Measurements from ENCODE around the gene PIP5K1B.

Gene PIP5K1B

DNA sequence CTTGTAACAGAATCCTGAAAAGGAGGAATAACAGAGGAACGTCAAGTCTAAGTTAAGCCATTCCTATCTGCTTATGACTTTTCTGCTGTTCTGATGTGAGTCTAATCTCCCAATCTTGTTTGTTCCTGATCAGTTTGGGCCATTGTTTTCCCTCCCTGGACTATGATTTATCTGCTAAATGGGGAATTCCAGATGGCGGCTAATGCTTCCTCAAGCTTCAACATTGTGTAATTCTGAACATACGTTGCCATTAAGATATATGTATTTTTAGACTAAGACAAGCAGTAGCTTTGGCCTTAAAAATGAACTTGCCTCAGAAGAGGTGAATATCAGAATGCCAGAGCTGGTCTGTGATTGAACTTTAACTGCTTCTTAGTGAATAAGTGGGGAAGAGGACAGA is 166.2 kb downstream of the PIP5K1B start:
- no peak for DNase-seq

DNA sequence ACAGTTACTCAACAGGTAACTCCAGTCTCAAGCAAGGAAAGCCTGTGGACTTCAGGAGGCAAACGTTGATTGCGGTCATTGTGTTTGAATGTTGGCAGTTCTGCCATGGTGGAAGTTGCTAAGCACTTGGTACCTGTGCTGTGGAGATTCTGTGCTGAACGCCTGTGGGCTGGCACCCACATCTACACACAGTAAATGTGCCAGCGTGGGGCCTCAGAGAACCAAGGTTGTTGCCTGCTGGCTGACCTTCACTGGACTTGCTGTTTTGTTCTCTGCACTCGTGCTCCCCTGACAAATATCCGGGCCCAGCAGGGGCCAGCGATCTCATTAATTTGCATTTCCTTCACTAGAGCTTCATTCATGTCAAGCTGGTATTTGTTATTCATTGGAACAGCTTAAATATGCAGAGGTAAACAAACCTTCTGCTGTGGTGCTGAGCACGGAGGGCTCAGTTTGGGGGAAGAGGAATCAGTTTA is 167.0 kb downstream of the PIP5K1B start:
- peak; percentile 30 for DNase-seq

DNA sequence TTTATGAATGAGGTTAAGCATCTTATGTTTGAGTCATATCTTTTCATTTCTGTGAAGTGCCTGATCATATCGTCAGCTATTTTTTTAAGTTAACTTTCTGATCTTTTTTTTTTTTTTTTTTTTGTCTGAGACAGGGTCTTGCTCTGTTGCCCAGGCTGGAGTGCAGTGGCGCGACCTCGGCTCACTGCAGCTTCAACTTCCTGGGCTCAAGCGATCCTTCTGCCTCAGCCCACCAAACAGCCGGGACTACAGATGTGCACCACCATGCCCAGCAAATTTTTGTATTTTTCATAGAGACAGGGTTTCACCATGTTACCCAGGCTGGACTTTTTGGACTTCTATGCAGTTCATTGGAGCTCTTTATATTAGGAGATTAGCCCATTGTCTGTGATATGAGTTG is 168.1 kb downstream of the PIP5K1B start:
- no peak for DNase-seq

DNA sequence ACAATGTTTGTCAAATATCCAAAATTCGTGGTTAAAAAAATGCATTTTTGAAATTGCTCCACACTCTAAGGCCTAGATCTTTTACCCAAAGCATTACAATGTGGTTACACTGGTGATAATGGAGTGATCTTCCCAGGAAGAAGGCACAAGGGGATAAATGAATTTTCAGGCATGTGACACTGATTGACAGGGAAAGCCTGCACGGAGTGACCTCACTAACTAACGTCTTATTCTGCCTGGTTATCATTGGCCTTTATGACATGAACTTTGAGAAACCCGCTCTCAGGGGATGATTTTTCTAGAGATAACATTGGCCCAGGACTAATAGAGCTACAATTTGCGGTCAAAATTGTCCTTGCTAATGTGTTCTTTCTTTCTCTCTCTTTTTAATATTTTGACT is 171.2 kb downstream of the PIP5K1B start:
- DNase-seq: no peak

DNA sequence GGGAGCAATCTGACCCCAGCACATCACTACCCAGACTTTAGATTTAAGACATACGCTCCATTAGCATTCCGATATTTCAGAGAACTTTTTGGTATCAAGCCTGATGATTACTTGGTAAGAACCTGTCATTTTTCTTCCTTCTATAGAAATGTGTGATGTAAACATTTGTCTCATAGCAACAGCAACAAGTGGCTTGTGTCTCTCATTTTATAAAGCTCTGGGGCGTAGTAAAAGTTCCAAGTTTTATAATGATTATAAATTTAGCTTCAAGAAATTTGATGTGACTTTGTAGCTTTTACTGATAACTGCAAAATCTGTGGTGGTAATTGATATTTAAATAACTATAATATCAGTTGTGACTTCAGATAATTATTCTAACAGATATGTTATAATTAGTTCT is 171.6 kb downstream of the PIP5K1B start:
- no peak for DNase-seq

DNA sequence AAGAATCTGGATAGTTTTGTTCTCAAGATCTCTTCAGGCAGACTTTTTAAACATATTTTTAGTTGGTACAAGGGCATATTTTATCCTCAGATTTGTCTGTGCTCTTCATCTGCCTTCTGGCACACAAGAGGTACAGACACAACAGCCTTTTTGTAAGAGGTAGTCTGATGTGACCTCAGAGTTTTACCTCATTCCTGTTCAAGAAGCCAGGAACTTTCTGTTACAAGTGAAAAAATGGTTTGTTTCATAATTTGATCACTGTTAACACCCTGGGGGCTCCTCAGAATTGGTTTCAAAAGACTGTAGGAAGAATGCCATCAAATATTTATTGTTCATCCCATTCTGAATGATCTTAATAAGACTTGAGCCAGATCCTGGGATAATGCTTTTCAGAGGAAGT is 172.2 kb downstream of the PIP5K1B start:
- DNase-seq: no peak

DNA sequence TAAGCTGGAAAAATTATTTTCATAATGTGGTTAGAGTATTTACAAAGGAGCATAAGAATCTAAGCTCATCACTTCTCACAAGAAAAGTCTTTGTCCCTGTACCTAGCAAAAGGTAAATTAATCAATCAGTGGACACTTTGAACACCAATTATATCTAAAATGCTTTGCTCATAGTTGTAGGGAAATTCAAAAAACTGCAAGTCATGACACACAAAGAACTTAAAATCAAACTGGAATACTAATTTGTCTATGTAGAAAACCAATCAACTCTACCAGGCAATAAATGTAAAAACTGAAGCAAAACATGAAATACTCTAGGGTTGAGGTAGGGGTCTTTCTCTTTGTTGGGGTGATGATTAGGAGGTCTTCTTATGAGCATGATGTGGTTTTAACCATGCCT is 173.4 kb downstream of the PIP5K1B start:
- no peak for DNase-seq

DNA sequence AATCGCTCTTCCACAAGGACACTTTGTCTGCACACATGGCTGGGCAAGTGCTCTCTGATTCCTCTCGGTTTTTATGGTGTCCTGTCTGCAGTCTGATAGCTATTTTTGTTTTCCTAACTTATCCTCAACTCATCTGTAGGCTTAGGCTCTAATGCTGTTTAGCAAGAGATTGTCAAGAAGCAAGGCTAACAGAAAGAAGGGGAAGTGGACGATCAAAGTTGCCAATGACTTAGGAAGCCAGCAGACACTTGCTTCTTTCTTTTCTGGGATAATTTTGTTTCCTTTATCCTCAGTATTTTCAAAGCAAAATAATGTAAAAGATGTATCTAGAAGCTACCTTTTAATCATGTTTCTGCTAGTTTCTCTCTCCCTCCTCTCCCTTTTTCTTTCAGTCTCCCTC is 178.2 kb downstream of the PIP5K1B start:
- no peak for DNase-seq

DNA sequence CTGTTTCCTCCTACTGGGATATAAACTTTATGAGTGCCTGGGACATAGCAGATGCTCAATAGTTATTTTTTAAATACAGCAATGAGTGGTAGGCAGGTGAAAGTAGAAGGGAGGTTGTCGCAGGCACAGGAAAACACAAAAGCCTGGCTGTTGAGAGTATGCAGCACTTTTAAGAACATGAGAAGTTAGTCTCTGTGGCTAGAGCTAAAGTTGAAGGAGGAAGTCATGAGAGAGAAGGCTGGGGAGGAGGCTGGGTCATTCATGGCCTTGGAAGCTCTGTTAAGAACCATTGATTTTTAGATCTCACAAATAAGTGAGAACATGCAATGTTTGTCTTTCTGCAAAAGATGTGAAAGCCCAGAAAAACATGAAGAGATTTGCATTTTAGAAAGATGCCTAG is 182.2 kb downstream of the PIP5K1B start:
- DNase-seq: no peak

DNA sequence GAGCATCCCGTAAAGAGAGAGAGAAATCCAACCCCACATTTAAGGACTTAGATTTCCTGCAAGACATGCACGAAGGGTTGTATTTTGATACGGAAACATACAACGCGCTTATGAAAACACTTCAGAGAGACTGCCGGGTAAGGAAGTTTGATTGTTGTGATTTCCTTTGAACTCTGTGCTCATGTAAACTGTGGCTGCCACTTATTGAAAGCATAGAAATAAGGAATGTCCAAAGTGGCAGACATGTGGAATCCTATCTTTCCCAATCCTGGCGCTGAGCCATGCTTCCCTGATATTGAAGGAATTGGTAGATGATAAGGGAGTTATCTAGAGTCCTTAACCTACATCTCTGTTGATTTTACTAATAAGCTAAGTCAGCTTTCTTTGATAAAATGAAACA is 189.5 kb downstream of the PIP5K1B start:
- no peak for DNase-seq

DNA sequence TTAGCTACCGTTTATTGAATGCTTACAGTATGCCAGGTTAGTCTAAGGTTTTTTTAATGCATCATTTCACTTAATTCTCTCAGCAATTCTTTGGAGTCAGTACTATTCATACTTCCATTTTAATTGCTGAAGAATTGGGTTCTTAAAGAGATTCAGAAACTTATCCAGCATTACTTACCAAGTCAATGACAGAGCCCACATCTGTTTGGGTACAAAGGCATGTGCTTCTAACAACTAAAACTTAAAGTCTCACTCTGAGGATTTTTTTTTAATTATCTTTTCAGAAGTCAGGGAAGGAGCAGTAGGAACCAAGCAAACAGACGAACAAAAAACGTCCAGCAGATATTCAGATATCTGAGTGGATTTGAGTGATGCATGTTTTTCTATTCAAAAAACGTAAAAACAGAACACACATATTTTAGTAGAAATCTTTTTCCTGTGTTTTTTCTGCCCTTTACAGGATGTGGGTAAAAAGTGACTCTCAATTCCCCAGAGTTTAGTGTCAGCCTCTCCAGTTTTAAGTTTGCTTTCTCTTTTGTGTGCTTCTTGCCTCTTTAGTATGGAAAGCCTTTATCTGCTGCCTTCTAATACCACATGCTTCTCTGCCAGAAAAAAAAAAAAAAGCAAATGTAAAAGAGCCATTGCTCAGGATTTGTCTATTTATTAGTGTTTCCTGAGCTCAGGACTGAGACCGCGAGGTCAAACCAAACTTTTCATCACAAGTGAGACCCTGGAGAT is 190.9 kb downstream of the PIP5K1B start:
- DNase-seq: no peak

DNA sequence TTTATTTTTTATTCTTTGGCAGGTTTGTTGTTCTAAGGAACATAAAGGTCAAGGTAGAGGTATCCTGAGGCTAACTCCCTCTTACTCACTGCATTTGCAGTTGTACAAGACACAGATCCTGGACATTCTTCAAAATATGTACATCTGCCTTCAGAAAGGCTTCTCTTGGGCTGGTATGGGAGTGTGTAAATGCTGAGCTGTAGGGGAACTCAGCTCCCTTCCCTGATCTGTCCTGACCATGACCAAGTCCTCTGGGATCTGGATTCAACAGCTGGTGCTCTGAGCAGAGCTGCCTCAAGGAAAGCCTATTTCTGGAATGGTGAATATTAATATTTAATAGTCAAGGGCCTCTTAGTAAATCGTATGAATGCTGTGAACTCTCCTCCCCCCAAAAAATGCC is 191.4 kb downstream of the PIP5K1B start:
- DNase-seq: no peak

DNA sequence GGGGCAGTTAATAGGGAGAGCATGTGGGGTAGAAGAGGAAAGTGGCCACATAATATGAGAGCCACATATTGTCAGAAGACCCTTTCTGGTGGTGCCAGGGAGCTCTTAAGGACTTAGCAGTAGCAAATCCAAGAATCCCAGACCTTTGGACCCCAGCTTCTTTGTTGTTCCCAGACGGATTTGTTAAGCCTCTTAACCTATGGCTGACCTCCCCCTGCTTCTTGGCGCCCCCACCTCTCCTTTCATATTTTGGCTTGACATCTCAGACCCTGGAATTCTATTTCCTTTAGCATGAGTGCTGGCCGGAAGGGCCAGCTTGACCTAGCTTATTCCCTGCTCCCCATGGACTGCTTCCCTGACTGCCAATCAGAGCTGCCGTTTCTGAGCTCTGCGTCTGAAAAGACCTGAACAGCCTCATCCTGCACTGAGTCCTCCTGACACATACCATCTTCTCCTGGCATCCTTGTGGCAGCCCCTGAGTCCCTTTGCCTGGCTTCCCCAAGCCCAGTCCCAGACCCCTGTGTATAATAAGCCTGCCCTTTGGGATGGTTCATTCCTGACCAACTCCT is 192.6 kb downstream of the PIP5K1B start:
- no peak for DNase-seq

DNA sequence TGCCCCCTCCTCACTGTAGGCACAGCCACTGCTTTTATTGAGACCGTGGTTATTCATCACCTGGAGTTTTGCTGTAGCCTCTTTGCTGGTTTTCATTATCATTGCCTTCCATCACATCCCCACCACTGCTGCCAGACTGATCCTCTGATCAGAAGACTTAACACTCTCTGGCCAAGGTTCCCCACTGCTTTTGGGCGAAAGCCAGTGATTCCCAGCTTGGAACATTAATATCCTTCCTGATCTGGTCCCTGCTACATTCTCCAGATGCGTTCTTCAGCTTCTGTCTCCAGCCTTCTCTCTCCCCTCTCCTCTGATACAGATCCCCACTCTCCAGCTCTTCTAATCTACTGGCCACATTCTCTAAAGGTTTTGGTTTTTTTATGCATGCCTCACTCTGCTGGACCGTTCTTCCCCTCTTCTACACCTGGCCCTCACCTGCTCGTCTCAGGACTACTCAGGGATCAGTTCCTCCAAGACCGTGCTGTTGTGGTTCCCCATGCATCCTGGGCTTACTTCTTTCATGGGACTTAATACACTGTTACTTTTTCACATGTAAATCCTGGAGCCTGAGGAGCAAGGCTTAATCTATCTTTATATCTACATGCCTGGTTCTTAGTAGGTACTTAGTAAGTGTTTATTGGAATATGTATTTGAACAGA is 193.9 kb downstream of the PIP5K1B start:
- DNase-seq: no peak

DNA sequence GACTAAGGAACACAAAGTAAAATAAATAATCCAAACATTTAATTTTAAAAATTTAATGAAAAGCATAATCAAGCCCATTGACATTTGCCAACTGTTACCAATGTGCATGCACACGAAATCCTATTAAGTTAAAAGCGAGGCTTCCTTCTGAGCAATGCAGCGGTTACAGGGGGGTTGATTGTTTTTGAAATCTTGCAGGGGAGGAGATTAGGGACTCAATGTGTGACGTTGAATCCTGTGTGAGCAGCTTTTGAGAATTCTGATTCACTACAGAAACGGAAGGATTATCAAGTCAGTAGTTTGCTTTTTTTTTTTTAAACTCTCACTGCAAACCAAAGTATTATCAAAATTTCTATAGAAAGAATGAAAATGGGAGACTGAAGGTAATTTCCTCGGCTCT is 199.4 kb downstream of the PIP5K1B start:
- DNase-seq: no peak

DNA sequence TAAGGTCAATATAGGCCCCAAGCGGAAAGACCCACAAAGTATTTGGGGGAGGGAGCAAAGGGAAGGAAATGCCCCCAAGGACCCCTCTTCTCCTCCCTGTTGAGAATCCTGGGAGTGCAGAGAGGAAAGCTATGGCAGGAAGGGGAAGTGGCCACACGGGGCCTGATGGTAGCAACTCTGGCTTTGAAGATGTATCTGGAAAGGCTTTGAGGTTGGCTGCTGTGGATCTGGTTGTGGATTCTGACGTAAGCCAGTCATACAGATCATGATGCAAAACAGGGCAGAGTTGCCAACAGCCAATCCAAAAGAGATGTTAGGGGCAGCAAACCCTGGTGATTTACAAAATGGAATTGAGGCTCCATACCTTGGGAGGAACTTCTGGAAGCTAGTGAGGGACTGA is 200.1 kb downstream of the PIP5K1B start:
- DNase-seq: no peak

DNA sequence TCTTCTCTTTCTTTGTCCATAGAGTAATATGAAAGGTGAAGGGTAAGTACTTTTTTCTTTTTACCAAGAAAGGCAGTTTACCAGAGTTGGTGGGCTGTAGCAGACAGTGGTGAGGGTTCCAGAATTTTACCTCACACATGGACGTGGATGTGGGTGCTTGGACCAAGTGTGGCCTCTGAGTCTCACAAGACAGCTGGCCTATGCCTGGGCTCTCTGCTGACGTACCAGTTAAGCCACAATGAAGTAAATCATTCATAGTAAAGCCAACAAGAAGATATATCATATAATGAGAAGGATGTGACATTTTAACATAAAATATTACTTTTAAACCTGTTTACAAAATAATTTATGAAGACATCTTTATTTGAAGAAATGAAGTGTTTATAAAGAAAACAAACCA is 202.9 kb downstream of the PIP5K1B start:
- DNase-seq: no peak

DNA sequence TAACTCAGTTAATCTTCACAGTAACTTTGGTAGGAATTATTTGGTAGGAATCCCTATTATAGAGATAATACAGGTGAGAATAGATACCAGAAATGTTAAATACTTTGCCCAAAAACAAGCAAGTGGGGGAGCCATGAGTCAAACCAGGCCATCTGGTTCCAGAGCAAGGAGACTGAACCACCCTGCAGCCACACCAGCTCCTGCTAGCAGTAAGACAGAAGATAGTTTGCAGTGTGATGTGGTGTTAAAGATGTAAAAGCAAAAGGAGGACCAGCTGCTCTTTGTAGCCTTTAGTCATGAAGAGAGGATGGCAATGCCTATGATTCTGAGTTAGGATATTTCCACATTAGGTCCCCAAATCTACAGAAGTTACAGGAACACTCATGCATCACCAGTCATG is 207.5 kb downstream of the PIP5K1B start:
- no peak for DNase-seq

DNA sequence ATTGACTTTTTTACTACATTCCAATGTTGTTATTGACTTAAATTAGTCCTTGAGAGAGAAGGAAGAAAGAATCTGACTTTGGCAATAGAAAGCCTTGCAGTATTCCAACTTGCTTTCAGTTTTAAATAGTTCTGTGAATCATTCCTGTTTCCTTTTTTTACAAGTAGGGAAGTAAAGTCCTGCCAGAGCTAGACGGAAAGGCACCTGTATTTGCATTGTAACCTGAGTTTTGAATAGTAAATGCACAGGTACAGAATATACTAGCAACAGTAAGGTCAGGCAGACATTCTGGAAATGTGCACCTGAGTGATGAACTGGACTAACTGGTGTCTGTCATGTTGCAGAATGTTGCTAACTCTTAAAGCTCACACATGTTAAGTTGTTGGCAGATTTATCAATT is 208.0 kb downstream of the PIP5K1B start:
- no peak for DNase-seq

DNA sequence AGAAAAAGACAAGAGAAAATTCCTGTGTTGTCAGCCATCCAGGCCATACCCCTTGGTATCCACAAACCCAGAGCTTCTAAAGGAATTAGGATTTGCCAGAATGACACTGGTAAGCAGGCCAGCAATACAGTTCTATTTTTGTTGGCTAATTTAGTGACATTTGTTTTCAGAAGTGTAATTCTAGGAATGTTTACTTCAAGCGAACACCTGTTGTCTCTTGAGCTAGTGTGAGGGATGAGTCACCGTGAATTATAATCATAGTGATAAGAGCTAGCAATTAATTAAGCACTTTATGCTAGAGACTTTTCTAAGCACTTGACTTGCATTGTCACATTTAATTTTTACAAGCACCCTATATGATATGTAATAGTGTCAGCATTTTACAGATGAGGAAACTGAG is 209.7 kb downstream of the PIP5K1B start:
- DNase-seq: no peak

DNA sequence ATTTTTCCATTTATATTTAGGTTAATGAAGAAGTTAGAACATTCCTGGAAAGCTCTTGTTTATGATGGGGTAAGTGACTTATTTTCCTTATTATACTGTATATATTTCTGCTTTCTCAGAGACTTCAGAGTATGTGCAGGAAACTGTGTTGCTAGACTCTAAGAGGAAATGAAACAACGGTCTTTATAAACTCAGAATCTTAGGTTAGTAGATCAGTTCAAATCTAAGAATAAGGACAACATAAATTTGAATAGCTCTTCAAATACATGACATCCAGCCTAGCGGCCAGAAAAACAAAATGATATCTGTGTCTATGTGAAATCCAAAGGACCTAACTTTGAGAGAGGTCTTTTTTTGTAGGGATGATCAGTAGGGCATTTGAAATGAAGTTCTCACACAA is 214.6 kb downstream of the PIP5K1B start:
- no peak for DNase-seq

DNA sequence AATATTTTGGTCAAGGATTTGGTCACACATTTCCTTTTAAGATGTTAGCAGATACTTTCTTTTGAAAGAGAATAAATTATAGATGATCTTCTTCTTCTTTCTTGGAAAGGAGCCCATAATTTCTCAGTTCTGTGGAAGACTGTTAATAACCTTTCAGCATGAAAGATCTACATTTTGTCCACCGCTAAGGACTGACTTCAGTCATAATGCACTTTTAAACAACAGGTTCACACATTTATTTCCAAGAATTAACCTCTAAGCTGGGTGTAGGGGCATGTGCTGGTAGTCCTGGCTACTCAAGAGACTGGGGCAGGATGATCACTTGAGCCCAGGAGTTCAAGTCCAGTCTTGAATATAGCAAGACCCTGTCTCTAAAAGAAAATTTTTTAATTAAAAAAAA is 215.9 kb downstream of the PIP5K1B start:
- DNase-seq: no peak

DNA sequence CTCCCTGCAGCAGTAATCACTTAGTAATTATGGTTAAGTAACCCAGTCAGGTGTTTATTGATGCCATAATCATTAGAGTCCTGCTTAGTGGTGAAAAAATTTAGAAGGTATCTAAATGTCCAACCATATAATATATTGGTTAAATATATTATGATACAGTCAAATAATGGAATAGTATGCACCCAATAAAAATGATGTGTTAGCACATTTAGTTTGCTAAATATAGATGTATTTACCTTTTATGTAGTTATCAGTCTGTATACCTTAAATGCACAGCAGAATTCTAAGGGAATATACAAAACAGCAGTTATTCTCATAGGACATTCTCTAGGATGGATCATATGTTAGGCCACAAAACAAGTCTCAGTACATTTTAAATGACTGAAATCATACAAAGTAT is 218.4 kb downstream of the PIP5K1B start:
- no peak for DNase-seq

DNA sequence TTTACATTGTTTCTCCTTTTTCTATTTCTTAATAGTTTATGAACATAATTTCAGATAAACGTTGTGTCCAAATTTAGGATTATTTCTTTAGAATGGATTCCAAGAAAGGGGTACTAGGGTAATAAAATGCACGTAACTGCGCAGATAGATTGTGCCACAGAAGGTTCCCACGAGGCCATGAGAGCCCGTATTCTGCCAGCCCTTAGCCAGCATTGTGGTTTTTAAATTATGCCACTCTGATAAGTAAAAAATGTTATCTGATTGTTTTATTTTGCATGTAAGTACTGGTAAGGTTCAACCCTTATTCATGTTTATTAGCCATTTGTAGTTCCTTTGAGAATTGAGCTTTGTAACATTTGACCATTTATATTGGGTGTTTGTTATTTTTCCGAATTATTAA is 220.1 kb downstream of the PIP5K1B start:
- no peak for DNase-seq

DNA sequence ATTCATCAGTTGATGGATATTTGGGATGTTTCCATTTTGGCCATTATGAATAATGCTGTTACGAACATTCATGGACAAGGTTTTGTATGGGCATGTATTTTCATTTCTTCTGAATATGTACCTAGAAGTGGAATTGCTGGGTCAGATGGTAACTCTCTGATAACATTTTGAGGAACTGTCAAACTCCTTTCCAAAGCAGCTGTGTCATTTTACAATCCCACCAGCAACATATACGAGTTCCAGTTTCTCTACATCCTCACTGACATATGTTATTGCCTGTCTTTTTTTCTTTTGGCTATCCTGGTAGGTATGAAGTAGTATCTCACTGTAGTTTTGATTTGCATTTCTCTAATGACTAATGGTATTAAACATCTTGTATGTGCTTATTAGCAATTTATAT is 222.1 kb downstream of the PIP5K1B start:
- no peak for DNase-seq

Measured in NCI-H345 (cell line).